ENCODE data around the gene OLFM4.

Gene OLFM4

GRCh38 chr13:53068585-53069520 is 40.2 kb downstream of the OLFM4 start:
- no peak for DNase-seq

- DNase-seq, result no peak
These were observed 41.2 kb downstream of the OLFM4 start for GRCh38 chr13:53069800-53070199.

- no peak for DNase-seq
These were observed 45.1 kb downstream of the OLFM4 start for GRCh38 chr13:53073711-53074110.

- no peak for DNase-seq
These were observed 45.5 kb downstream of the OLFM4 start for GRCh38 chr13:53074114-53074513.

- no peak for DNase-seq
These were observed 46.9 kb downstream of the OLFM4 start for GRCh38 chr13:53075356-53076041.

GRCh38 chr13:53079691-53080090 is 51.1 kb downstream of the OLFM4 start:
- no peak for DNase-seq

GRCh38 chr13:53088871-53089270 is 60.3 kb downstream of the OLFM4 start:
- no peak for DNase-seq

GRCh38 chr13:53089951-53090350 is 61.3 kb downstream of the OLFM4 start:
- DNase-seq, result no peak

GRCh38 chr13:53090461-53090860 is 61.8 kb downstream of the OLFM4 start:
- no peak for DNase-seq

GRCh38 chr13:53092931-53093330 is 64.3 kb downstream of the OLFM4 start:
- DNase-seq, result no peak

- DNase-seq, result peak; percentile 40
These were observed 69.8 kb downstream of the OLFM4 start for GRCh38 chr13:53098455-53098854.

- DNase-seq, result no peak
These were observed 71.9 kb downstream of the OLFM4 start for GRCh38 chr13:53100394-53101063.
